Activated CD4-positive, CD25-positive, alpha-beta regulatory T cell treated with anti-CD3 and anti-CD28 coated beads, Interleukin-2, amount 50 U/mL, for 24 hours (primary cell): ENCODE measurements around the gene RAG1.
"Not testable (repeated sequence)": the region's sequence is repeated elsewhere in the genome, so short reads cannot be mapped to it uniquely, and the experiment has no call there.

ENCODE experiments used
- ATAC-seq, 2 donors: fragments of 150-1000 bp; cut with Tn5 transposase; one replicate each; pipeline ENCODE4 v1.10.0; 2021; ENCODE audit warnings: mild to moderate bottlenecking in 1 of 2, moderate library complexity in 1 of 2

RAG1 gene

GRCh38 chr11:36567694-36568093 lies at the start of gene RAG1:
Gene RAG1 (plus strand): TSS chr11:36568007. CDS start chr11:36573305, 5,298 bp downstream.
- ATAC-seq, result no peak

GRCh38 chr11:36530840-36531239 lies 37.0 kb upstream of the RAG1 start:
- no peak for ATAC-seq

GRCh38 chr11:36532941-36533601 lies 34.7 kb upstream of the RAG1 start:
- no peak for ATAC-seq

- no peak for ATAC-seq
Observed at GRCh38 chr11:36534276-36534840, 33.4 kb upstream of the RAG1 start.

- ATAC-seq, result no peak
Observed at GRCh38 chr11:36540998-36541397, 26.8 kb upstream of the RAG1 start.

- ATAC-seq, result no peak
Observed at GRCh38 chr11:36550385-36551115, 17.3 kb upstream of the RAG1 start.

- not testable (repeated sequence) for ATAC-seq
Observed at GRCh38 chr11:36557390-36557789, 10.4 kb upstream of the RAG1 start.

GRCh38 chr11:36557991-36558390 lies 9.8 kb upstream of the RAG1 start:
- no peak for ATAC-seq

- ATAC-seq, result peak in 1 of 2 donors; percentile 60
Observed at GRCh38 chr11:36558571-36559413, 9.0 kb upstream of the RAG1 start.

- no peak for ATAC-seq
Observed at GRCh38 chr11:36564376-36565030, 3.3 kb upstream of the RAG1 start.

GRCh38 chr11:36565031-36565610 lies 2.7 kb upstream of the RAG1 start:
- ATAC-seq, result no peak

GRCh38 chr11:36566407-36567053 lies 1.3 kb upstream of the RAG1 start:
- no peak for ATAC-seq

GRCh38 chr11:36569095-36569494 lies 1.3 kb downstream of the RAG1 start:
- no peak for ATAC-seq

- no peak for ATAC-seq
Observed at GRCh38 chr11:36574486-36574885, 6.7 kb downstream of the RAG1 start.

GRCh38 chr11:36577373-36577772 lies 9.6 kb downstream of the RAG1 start:
- no peak for ATAC-seq

- no peak for ATAC-seq
Observed at GRCh38 chr11:36577859-36578258, 10.1 kb downstream of the RAG1 start.

GRCh38 chr11:36578458-36578857 lies 10.7 kb downstream of the RAG1 start:
- ATAC-seq, result no peak

GRCh38 chr11:36581536-36581935 lies 13.7 kb downstream of the RAG1 start:
- no peak for ATAC-seq

GRCh38 chr11:36583667-36584066 lies 15.9 kb downstream of the RAG1 start:
- ATAC-seq, result no peak

- ATAC-seq, result no peak
Observed at GRCh38 chr11:36586543-36586942, 18.7 kb downstream of the RAG1 start.

- ATAC-seq, result no peak
Observed at GRCh38 chr11:36588099-36588498, 20.3 kb downstream of the RAG1 start.

- no peak for ATAC-seq
Observed at GRCh38 chr11:36590513-36590912, 22.7 kb downstream of the RAG1 start.
